HUES6 (cell line): Measurements from ENCODE around the gene SPATA19.

ENCODE experiments used
- H3K27ac ChIP-seq: 2 replicates; pipeline ENCODE4 v1.7.0; 2013; ENCODE audit warnings: low read depth, mild to moderate bottlenecking, low read length, inconsistent platforms
- H3K27me3 ChIP-seq: 2 replicates; pipeline ENCODE4 v1.6.1; 2013; ENCODE audit warnings: low read length; ENCODE audit not compliant: control insufficient read depth, insufficient read depth
- H3K36me3 ChIP-seq: 2 replicates; pipeline ENCODE4 v1.6.1; 2013; ENCODE audit warnings: low read length; ENCODE audit not compliant: control insufficient read depth, insufficient read depth
- H3K4me1 ChIP-seq: 2 replicates; pipeline ENCODE4 v1.6.1; 2013; ENCODE audit warnings: low read length; ENCODE audit not compliant: control insufficient read depth, insufficient read depth
- H3K4me3 ChIP-seq: 2 replicates; pipeline ENCODE4 v1.5.1; 2013; ENCODE audit warnings: low read depth, low read length
- H3K9ac ChIP-seq: one replicate; pipeline ENCODE4 v1.6.1; 2013; ENCODE audit warnings: mild to moderate bottlenecking, low read length
- H3K9me3 ChIP-seq: 2 replicates; pipeline ENCODE4 v1.6.1; 2013; ENCODE audit warnings: low read depth, low read length; ENCODE audit not compliant: control insufficient read depth, insufficient read depth

SPATA19 gene

GRCh38 chr11:133800666-133801065, 44.6 kb downstream of the SPATA19 start:
- Histone ChIP-seq H3K36me3 (no peaks in the 10 kb centered on the region), H3K9ac (no peak overlapping the region)

GRCh38 chr11:133797554-133797953, 47.8 kb downstream of the SPATA19 start:
- no peaks in the 10 kb centered on the region for H3K36me3 ChIP-seq
- no peak overlapping the region for H3K9ac ChIP-seq
- H3K27ac ChIP-seq = no peak overlapping the region
- H3K9me3 ChIP-seq = peaks cover 11% of the 10 kb centered on the region; the same call in 1 of the 2 replicates
- no peaks in the 10 kb centered on the region for H3K4me1 ChIP-seq
- no peaks in the 10 kb centered on the region for H3K27me3 ChIP-seq
- no peak overlapping the region for H3K4me3 ChIP-seq

More at GRCh38 chr11:133800666-133801065, 44.6 kb downstream of the SPATA19 start:
- Histone ChIP-seq H3K27me3 (no peaks in the 10 kb centered on the region), H3K4me1 (no peaks in the 10 kb centered on the region), H3K9me3 (peaks cover 3% of the 10 kb centered on the region; the same call in 1 of the 2 replicates), H3K27ac (no peak overlapping the region), H3K4me3 (no peak overlapping the region)

GRCh38 chr11:133796043-133796795, 49.1 kb downstream of the SPATA19 start:
- Histone ChIP-seq H3K4me1 (no peaks in the 10 kb centered on the region), H3K27ac (no peak overlapping the region), H3K9ac (no peak overlapping the region), H3K4me3 (no peak overlapping the region), H3K36me3 (no peaks in the 10 kb centered on the region), H3K27me3 (no peaks in the 10 kb centered on the region), H3K9me3 (peaks cover 11% of the 10 kb centered on the region; the same call in 1 of the 2 replicates)

GRCh38 chr11:133795088-133795487, 50.2 kb downstream of the SPATA19 start:
- H3K27me3 ChIP-seq = no peaks in the 10 kb centered on the region
- no peaks in the 10 kb centered on the region; the same call in 1 of the 2 replicates for H3K4me1 ChIP-seq
- H3K9me3 ChIP-seq = peaks cover 11% of the 10 kb centered on the region; the same call in 1 of the 2 replicates
- no peaks in the 10 kb centered on the region for H3K36me3 ChIP-seq
- no peak overlapping the region for H3K27ac ChIP-seq
- H3K4me3 ChIP-seq = no peak overlapping the region
- no peak overlapping the region for H3K9ac ChIP-seq

GRCh38 chr11:133794205-133794604, 51.1 kb downstream of the SPATA19 start:
- H3K9me3 ChIP-seq = peaks cover 11% of the 10 kb centered on the region; the same call in 1 of the 2 replicates

GRCh38 chr11:133793271-133794035, 51.9 kb downstream of the SPATA19 start:
- H3K27me3 ChIP-seq = no peaks in the 10 kb centered on the region; the same call in 1 of the 2 replicates
- no peak overlapping the region for H3K27ac ChIP-seq
- no peaks in the 10 kb centered on the region for H3K36me3 ChIP-seq
- peaks cover 11% of the 10 kb centered on the region; the same call in 1 of the 2 replicates for H3K9me3 ChIP-seq
- H3K9ac ChIP-seq = no peak overlapping the region
- no peaks in the 10 kb centered on the region; the same call in 1 of the 2 replicates for H3K4me1 ChIP-seq
- no peak overlapping the region for H3K4me3 ChIP-seq

More at GRCh38 chr11:133794205-133794604, 51.1 kb downstream of the SPATA19 start:
- Histone ChIP-seq H3K9ac (no peak overlapping the region), H3K27me3 (no peaks in the 10 kb centered on the region), H3K27ac (no peak overlapping the region), H3K36me3 (no peaks in the 10 kb centered on the region), H3K4me3 (no peak overlapping the region), H3K4me1 (no peaks in the 10 kb centered on the region; the same call in 1 of the 2 replicates)

GRCh38 chr11:133790995-133791394, 54.3 kb downstream of the SPATA19 start:
- Histone ChIP-seq H3K27ac (no peak overlapping the region), H3K4me1 (no peaks in the 10 kb centered on the region; the same call in 1 of the 2 replicates), H3K9ac (no peak overlapping the region), H3K4me3 (no peak overlapping the region), H3K9me3 (peaks cover 11% of the 10 kb centered on the region; the same call in 1 of the 2 replicates), H3K36me3 (no peaks in the 10 kb centered on the region), H3K27me3 (peaks cover 8% of the 10 kb centered on the region; the same call in 1 of the 2 replicates)
